CD4-positive, alpha-beta T cell treated with Interleukin-15 for 1 hour (primary cell): ENCODE measurements around the gene ATP5PD.
"Not testable (repeated sequence)": the region's sequence is repeated elsewhere in the genome, so short reads cannot be mapped to it uniquely, and the experiment has no call there.

ENCODE experiments used
- DNase-seq: peaks from one replicate; pipeline ENCODE4 v3.0.0-alpha.2; 2020

Gene ATP5PD

DNA sequence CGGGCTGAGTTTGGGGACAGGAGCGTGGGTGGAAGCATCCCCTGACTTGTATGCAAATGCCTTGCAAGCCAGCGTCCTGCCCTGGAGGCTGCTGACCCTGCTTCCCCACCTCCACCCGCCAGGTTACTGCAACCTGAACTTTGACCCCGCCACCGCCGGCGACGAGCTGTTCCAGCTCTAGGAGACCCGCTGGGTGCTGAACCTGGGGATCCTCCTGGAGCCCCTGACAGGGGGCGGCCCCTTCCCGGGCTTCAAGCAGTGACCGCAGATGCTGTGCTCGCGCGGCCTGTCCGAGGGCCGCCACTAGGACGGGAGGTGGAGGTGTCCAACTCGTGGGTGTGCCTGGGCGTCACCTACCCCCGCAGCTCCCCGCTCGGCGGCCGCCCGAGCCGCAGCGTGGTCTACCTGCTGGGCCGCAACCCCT, 30.3 kb upstream of the ATP5PD start:
- no peak for DNase-seq

DNA sequence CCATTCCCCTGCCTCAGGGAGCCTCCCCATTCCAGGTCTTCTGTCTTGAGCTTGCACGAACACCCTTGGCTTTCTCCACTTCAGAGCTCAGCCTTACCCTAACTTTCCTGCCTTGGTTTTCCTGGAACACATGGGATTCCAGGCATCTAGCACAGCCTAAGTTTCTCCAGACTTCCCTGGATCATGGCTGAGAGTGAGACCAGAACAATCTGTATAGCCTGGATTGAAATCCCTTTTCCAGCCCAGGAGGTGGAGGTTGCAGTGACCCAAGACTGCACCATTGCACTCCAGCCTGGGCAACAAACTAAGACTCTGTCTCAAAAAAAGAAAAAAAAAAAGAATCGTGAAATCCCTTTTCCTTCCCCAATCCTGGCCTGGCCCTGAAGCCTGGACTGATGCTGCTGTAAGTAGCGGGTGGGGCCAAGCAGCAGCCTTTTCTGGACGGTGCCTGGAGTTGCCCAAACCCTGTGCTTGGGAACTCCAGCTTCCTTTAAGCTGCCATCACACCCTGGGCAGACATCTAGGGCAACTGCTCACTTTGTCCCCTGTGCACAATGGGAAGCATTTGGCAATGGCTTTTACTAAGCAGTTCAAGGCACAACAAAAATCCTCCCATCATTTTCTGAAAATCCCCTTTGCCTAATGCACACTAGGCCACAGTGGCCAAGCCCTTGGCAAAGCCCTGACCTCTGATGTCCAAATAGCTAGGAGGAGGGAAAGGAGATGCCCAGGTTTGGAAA, 29.0 kb upstream of the ATP5PD start:
- no peak for DNase-seq

DNA sequence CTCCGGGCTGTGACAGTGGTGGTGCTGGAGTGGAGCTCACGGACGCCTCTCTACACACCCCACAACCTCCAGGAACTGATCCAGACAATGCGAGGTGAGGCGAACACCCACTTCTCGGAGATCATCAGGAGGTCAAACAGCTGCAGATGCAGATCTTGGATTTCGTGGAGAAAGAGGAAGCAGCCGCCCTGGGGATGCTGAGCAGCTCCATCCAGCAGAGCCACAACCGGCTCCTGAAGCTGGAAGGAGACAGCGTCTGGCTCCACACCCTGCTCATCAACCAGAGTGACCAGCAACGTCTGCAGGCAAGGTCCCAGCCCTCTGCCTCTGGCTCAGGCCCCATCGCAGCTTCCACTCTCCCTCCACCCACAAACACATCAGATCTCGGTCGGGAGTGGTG, 27.8 kb upstream of the ATP5PD start:
- DNase-seq, result no peak

DNA sequence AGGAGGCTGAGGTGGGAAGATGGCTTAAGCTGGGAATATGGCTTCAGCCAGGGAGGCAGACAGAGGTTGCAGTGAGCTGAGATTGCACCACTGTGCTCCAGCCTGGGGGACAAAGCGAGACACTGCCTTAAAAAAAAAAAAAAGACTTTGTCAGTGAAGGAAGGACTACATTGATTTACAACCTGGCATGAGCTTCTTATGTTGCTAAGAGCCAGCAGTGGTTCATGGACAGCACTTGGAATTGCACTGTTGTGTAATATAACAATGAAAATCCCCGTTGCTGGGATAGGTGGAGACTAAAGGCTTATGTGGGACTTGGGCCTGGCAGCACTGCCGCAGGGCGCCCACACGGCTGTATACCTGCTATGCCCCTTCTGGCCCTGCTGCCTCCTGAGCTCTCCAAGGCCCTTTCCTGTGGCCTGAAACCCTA, 26.9 kb upstream of the ATP5PD start:
- DNase-seq, result no peak

DNA sequence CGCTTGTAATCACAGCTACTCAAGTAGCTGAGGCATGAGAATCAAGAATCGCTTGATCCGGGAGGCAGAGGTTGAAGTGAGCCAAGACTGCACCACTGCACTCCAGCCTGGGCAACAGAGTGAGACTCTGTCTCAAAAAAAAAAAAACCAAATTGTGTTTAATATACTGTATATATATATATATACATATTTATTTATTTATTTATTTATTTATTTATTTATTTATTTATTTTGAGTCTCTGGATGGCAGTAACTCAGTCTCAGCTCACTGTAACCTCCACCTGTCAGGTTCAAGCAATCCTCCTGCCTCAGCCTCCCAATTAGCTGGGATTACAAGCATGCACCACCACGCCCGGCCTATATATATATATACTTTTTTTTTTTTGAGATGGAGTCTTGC, 26.1 kb upstream of the ATP5PD start:
- DNase-seq, result not testable (repeated sequence)

DNA sequence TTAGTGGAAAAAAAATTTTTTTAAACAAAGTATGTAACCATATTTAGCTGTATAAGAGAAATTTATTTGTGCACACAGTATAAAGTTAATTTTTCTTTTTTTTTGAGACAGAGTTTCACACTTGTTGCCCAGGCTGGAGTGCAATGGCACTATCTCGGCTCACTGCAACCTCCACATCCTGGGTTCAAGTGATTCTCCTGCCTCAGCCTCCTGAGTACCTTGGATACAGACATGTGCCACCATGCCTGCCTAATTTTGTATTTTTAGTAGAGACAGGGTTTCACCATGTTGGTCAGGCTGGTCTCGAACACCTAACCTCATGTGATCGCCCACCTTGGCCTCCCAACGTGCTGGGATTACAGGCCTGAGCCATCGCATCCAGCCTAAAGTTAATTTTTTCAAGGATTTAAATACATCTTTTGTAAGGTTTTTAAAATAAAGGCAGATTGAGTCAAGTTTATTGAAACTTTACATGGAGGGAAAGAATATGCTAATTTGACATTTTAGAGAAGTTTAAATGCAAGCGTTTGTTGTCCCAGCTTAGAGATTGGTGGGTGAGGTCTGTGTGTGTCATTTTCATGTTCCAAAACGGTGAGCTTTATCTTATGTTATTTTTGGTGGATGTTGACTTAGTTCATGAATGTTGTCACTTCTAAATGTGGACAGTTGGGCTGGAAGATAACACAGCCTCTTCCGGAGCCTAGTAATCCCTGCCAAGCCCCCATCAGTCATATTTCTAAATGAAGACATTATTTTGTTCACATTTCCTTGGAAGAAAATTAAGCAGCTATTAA, 24.9 kb upstream of the ATP5PD start:
- DNase-seq, result not testable (repeated sequence)

DNA sequence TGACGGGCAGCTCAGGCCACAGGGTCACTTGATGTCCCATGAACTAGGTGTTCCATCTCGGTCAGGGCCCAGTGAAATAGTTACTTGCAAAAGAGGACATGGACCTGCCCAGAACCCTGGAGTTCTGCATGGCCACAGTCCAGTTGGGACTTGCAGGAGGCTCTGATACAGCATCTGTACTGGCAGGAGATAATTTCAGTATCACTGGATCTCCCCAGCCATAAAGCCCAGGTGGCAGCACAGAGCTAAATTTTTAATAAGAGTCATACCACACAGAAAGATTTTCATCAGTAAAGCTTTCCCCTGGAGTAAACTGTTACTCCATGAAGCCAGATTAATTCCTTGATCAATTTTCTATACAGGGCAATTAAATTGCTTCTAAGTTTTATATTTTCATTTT, 23.0 kb upstream of the ATP5PD start:
- no peak for DNase-seq

DNA sequence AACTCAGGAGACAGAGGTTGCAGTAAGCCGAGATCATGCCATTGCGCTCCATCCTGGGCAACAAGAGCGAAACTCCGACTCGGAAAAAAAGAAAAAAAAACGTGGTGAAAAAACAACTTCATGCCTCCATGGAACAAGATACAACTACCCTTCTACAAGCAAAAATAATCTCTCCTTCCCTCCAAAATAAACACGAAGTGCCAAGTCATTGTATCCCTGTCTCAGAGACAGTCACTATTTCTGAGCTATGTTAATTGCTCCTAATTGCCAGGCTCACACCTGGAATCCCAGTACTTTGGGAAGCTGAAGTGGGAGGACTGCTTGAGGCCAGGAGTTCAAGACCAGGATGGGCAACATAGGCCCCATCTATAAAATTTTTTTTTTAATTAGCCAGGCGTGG, 22.0 kb upstream of the ATP5PD start:
- DNase-seq, result no peak

DNA sequence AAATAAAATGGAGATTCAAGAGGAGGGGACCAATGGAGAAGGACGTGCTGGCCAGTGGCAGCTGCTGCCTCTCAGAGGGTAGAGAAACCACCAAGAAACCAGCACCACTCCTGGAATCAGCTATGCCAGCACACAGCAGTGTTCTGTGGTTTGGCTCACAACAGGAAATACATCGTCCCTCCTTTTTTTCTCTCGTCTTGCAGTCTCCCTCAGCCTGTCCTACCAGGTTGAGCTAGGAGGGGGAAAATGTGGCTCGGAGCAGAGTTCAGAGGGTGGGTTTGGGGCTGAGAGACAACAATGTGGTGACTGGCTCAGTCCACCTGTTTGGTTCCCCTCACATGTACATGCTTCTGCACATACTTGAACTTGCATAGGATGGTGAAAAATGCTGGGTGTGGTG, 21.1 kb upstream of the ATP5PD start:
- DNase-seq, result no peak

DNA sequence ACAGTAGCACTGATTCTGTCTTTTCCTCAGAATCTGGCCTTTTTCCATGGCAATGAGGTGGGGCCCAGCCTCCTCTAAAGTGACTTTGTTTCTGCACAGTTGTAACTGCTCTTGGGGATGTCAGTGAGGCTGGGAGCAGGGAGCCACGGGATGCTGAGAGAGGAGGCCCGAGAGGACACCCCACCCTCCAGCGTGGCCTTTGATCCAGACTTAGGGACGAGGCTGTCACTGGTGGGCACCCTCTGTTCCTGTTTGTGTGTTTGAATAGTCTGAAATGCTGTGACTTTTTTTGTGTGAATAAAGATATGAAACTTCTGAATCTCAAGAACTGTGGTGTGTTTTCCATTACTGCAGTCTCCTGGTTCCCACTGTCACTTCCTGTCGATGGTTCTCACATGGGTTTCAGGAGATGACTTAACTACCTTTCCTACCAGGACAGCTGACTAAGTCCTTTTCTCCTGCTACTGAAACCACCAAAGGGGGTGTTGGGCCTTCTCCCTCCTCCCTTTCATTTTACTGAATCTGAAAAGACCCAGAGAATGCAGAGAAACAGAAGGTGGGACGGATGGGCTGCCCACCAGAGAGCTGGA, 18.9 kb upstream of the ATP5PD start:
- DNase-seq, result no peak

DNA sequence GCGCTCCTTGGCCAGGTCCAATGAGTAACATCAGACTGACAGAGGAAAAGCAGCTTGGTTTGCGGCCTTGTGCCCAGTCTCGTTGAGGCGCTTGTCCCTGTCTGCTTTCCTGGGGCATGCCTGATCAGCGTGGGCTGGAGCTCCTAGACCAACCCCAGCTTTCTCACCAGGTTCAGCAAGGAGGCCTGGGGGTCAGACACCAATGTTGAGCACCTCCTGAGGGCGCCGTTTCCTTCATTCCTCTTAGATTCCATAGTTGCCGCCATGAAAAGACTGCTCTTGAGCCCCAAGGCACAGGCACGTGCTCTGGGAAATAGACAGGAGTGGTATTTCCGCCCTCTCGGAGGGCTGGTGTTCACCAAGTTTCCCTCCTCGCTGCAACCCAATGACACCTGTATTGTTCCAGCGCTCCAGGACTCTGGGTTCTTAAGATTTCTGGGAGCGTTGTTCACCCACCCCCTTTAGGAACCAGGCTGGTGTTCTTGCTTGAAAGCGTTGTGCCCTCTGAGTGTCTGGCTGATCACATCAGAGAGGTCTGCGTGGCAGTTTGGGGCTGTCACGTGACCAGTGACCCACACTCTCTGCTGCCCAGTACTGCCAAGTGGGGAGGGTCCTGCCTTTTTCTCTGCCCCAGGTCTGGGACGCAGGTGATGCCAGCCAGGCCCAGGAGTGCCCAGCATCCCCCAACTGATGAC, 18.2 kb upstream of the ATP5PD start:
- DNase-seq, result no peak

DNA sequence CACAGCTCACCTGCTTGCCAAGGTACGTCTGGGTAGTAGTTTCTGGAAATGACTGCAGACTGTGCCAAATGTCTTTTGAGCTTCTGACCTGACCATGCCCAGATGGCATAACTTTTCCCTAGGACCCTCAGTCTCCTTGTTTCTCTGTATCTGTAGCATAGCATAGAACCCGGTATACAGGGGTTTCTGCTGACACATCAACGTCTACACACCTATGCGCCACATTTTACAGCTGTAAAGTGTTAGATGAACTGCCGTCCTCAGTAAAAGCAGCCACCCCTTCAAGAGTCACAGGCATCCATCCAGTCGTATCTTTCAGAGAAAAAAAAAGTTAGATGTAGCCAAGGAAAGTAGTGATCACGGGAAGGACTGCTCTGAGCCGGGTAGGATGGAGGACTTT, 17.7 kb upstream of the ATP5PD start:
- DNase-seq, result no peak

DNA sequence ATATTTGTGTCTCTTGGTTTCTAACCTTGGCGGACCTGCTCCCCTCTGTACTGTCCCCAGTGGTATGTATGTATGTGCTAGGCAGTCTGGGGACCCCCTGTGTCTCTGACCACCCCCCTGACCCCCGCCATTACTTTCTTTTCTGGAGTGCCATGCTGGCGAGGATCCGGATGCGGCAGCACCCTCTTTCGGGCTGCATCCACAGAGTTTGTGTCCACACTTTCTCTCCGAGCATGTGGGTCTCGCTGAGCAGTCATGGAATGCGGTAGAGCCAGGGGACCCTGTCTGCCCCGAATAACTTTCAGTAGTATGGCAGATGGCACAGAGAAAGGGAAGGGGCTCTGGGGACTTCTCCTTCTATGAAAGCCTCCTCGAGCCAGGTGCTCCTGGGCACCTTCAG, 17.3 kb upstream of the ATP5PD start:
- no peak for DNase-seq

DNA sequence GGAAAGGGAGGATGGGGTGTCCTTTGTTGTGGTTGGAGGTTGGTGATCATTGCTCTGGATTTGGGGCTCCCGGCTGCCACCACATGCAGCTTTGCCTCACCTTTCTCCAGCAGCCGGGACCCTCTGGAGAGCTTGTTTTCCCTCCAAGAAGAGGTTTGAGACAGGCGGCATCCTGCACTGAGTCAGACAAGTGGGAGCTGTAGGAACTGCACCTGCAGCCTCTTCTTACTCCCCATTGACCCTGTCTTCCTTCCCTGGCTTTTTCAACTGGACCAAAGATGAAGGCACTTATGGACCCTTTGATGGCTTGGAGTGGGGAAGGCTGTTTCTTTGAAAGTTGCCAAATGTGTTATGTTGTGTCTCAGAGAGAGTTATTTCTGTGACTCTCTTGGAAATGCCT, 16.9 kb upstream of the ATP5PD start:
- no peak for DNase-seq

DNA sequence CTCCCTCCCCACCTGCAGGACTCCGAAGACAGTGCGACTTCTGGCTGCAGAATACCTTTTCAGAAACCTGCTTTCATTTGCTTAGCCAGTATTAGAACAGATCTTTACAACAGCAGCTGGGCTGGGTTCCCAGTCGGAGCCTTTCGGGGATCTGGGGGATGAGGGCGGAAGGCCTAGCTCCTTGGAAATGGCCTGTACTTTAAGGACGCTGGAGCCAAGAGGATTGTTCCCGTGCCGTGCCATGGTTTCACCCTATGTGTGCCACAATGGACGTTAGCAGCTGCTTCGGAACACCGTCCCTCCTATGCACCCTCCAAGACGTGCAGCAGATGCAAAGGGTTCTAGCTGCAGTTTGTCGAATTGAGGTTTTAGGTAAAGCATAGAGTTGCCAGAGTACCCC, 16.4 kb upstream of the ATP5PD start:
- no peak for DNase-seq

DNA sequence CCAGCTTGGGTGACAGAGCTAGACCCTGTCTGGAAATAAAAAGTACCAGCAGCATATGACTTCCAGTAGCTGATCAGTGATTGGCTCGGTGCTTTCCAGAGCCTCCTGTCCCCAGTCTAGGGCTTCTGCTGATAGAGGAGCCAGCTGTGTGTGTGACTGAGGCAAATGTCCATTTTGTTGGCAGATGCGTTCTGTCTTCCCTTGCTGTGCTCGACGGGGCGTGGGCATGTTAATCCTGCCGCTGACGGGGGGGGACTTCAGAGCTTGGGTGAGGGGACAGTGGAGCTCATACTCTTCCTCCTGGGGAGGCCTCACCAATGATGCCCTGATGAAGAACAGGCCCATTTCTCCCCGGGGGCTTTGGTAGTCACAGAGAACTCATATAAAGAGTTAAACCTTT, 14.8 kb upstream of the ATP5PD start:
- DNase-seq, result no peak

DNA sequence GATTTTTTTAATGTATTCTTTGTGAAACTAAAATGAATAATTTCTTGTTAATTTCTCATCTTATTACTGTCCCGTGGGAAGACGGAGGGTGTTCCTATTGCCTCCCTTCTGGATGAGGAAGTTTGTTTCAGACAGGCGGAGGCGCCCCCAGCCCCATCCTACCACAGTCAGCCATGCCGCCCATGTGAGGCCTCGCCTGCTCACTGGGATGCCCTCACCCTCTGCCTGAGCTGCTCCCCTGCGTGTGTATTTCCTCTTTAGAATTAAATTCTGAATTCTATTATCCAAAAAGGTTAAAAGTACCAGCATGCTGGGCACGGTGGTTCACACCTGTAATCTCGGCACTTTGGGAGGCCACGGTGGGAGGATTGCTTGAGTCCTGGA, 14.3 kb upstream of the ATP5PD start:
- DNase-seq, result no peak

DNA sequence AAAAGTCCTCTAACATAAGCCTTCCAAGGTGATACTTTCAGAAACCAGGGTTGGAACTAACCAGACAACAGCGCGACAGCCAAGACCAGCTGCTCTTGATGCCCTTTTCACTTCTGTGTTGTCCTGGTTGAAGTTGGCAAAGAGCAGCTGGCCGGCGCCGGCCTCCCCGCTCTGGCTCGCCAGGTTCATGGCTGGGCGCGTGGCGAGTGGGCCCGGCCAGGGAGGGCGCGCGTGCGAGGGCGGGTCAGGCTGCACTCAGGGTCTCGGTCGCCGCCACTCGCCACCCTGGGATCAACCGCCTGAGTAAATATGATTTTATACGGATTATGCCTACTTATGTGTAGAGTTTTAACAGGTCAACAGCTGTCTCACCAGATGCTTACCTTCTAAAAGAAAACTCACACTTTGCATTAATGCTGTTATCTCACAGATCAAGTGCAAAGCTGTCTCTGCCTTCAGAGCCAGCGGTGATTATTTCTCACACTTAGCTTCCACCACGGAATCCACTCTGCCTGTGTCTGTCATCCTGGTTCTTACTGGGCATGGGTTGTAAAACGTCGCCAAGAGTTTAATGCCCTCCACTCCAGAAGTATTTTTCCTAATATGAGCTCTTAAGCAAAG, 13.8 kb upstream of the ATP5PD start:
- no peak for DNase-seq

DNA sequence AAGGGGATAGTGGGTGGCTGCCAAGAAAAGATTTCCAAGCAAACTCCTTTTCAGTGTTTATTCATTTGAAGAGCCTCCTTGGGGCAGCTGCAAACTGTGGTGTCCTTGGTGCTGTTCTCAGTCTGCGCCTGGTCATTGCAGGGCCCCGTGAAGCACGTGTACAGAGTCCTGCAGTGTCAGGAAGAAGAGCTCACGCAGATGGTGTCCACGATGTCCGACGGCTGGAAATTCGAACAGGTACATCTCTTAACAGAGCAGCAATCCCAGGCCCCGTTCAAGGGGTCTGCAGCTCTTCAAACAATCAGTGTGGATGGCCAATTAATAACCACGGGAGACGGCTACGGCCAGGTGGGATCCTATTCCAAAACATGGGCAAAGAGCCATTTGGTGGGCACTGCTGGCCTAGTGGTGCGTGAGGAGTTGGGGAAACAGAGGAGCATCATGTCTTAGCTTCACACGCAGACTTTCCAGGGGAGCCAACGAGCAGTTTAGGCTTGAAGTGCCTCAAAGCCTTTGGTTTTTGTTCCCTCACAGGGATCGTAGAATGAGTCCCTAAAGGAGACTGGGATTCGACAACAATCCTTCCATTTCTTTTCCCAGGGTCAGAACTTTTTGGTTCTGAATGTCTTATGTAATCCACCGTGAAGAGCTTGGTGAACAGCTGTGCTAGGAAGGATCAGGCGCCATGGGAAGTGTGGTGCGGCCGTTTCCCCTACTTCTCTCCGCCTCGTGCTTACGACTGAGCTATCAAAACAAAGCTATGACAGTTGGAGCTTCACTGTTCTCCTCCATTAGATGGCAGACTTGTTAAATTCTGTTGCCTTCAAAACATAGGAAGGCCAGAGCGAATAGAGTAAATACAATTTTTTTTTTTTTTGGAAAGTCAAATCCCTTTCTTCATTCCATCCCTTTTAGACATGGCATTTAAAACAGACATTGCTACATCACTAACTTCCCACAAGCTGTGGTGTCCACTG, 12.9 kb upstream of the ATP5PD start:
- DNase-seq, result no peak

DNA sequence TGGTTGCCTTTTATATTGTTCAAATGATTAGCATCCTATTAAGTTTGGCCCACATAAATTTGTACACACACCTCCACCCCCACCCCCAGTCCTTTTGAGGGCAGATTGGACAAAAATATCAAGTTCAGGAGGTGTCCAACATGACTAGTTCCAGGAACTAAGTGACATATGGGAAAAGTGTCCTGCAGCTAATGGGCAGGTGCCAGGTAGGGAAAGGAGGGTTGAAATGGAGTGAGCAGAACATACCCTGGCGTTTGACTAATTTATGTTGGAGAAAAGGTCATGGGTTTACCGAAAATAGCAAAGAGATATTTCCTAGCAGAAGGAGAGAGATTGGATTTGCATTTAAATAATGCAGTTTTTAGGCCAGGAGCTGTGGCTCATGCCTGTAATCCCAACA, 5.2 kb upstream of the ATP5PD start:
- DNase-seq, result no peak

DNA sequence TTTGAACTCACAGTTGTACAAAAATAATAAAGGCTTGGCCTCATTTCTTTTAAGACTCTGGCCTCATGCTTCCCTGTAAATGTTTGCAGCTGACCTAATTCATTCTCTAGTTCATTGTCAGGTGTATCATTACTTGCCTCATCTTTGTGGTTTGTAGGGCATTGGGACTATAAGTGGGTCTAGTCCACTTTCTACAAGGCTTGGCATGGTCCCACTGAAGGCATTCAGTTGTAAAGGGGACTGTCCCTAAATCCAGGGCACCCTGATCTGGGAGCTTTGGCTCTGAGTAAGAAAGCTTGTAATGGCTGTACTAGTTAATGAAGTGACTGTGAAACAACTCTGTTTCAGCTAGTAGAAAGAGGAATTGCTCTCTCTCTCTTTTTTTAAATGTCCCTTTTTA, 2.9 kb upstream of the ATP5PD start:
- no peak for DNase-seq

DNA sequence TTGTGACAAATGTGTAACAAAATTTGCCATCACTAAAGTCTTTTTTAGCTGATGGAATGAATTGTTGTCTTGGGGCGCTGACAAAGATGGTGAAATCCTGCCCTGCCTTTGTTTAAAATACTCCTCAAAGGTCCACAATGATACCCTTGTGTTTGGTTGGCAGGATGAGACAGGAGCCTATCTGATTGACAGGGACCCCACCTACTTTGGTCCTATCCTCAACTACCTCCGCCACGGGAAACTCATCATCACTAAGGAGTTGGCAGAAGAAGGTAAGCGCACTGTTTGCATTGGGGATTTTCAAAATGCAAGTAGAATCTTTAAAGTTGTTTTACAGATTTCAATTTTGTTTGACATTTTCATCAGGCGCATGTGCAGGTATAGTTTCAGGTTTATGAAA, 2.3 kb upstream of the ATP5PD start:
- no peak for DNase-seq
